Measurements from ENCODE around the gene FCN2. TPM values are rescaled to one million over a fixed set of nuclear protein-coding genes. Genes with fewer than 3 reads are reported as not detected.
"Not testable (repeated sequence)": the region's sequence is repeated elsewhere in the genome, so short reads cannot be mapped to it uniquely, and the experiment has no call there.

The FCN2 gene
- total RNA-seq, 1 experiment from 2014 or later: not detected

- no peak for DNase-seq (ENCODE audit: low read depth)
Measured at GRCh38 chr9:134847138-134847537, 33.5 kb upstream of the FCN2 start.

- peak; percentile 34 for DNase-seq (ENCODE audit: low read depth)
Measured at GRCh38 chr9:134847752-134848432, 32.7 kb upstream of the FCN2 start.

GRCh38 chr9:134848504-134848903 is 32.1 kb upstream of the FCN2 start:
- DNase-seq (ENCODE audit: low read depth): no peak

- DNase-seq (ENCODE audit: low read depth): no peak
Measured at GRCh38 chr9:134850611-134851010, 30.0 kb upstream of the FCN2 start.

- DNase-seq (ENCODE audit: low read depth): no peak
Measured at GRCh38 chr9:134851020-134851419, 29.6 kb upstream of the FCN2 start.

- DNase-seq (ENCODE audit: low read depth): peak; percentile 26
Measured at GRCh38 chr9:134852906-134853654, 27.5 kb upstream of the FCN2 start.

GRCh38 chr9:134853893-134854292 is 26.7 kb upstream of the FCN2 start:
- DNase-seq (ENCODE audit: low read depth): no peak

GRCh38 chr9:134854541-134854981 is 26.0 kb upstream of the FCN2 start:
- DNase-seq (ENCODE audit: low read depth): no peak

- DNase-seq (ENCODE audit: low read depth): no peak
Measured at GRCh38 chr9:134855231-134855899, 25.2 kb upstream of the FCN2 start.

- DNase-seq (ENCODE audit: low read depth): no peak
Measured at GRCh38 chr9:134855900-134856377, 24.7 kb upstream of the FCN2 start.

- not testable (repeated sequence) for DNase-seq (ENCODE audit: low read depth)
Measured at GRCh38 chr9:134857451-134857850, 23.2 kb upstream of the FCN2 start.

GRCh38 chr9:134858051-134858841 is 22.4 kb upstream of the FCN2 start:
- peak; percentile 77 for DNase-seq (ENCODE audit: low read depth)

GRCh38 chr9:134860510-134860909 is 20.1 kb upstream of the FCN2 start:
- no peak for DNase-seq (ENCODE audit: low read depth)

GRCh38 chr9:134861595-134862334 is 18.8 kb upstream of the FCN2 start:
- DNase-seq (ENCODE audit: low read depth): no peak

GRCh38 chr9:134863306-134863902 is 17.2 kb upstream of the FCN2 start:
- DNase-seq (ENCODE audit: low read depth): no peak

GRCh38 chr9:134863941-134864820 is 16.4 kb upstream of the FCN2 start:
- peak; percentile 76 for DNase-seq (ENCODE audit: low read depth)

- no peak for DNase-seq (ENCODE audit: low read depth)
Measured at GRCh38 chr9:134864821-134865190, 15.8 kb upstream of the FCN2 start.

GRCh38 chr9:134867917-134868750 is 12.5 kb upstream of the FCN2 start:
- DNase-seq (ENCODE audit: low read depth): no peak

Measured in RPMI7951 (cell line).